ENCODE measurements around the gene SFXN2.
"Not testable (repeated sequence)": the region's sequence is repeated elsewhere in the genome, so short reads cannot be mapped to it uniquely, and the experiment has no call there.

SFXN2 gene

DNA sequence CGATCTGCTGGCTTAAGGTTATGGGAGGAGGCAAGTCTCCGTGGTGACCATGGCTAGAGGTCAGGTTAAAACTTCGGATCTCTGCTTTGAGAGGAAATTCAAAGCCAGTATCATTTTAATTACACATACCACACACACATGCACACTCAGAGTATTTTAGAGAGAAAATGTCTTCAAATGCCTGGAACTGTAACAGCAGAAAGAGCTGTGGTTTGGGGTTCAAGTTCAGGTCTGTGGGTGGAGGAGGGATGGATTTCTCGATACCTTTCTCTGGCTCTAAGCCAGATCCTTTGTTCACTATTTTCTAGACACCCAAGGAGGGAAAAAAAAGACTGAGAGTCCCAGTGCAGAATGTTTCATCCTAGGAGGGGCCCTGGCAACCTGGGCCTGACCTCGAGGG is 32.7 kb upstream of the SFXN2 start:
- DNase-seq = no peak

DNA sequence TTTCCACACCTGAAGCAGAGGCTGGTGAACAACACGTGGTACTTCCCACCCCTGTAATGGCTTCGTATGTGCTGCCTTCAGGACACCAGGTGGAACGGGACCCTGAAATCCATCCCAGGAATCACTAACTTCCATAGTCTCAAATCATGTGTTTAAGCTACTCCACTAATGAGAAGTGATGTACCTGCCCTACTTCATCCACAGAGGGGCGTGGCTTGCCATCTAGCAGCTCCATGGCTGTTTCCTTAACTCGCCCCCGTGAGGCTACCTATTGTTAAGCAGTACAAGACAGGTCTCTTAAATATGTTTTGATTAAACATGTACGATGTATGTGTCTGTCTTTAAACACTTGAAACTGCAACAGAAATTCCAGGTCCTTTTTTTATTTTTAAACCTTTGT is 32.0 kb upstream of the SFXN2 start:
- DNase-seq = no peak

GRCh38 chr10:102682981-102683380 is 31.5 kb upstream of the SFXN2 start:
- DNase-seq = no peak

- no peak for DNase-seq
Observed at GRCh38 chr10:102683736-102684135, 30.7 kb upstream of the SFXN2 start.

DNA sequence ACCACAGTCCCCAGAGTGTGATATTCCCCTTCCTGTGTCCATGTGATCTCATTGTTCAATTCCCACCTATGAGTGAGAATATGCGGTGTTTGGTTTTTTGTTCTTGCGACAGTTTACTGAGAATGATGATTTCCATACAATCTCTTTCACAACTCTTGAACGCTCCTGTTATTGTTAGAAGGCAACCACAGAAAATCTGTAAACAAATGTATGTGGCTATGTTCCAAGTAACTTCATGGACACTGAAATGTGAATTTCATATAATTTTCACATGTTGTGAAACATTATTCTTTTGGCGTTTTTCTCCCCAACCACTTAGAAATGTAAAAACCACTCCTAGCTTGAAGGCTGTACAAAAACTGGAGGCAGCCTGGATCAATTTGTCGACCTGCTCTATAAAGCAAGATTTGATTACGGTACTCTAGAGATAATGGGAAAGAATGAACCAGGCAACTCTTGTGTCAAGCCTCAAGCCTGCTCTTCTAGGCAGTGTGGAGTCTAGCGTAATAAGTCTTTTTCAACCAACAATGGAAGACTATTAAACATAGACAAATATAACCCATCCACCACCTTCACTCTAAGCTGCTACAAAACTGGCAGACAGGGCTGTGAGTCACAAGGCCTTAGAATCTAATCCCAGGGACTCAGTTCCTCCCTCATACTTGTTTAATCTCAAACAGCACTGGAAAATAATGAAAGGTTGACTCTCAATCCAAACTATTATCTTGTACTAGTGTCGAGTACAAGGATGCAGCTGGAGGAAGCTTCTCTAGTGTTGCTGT is 23.0 kb upstream of the SFXN2 start:
- no peak for DNase-seq

GRCh38 chr10:102695401-102695800 is 19.0 kb upstream of the SFXN2 start:
- DNase-seq = not testable (repeated sequence)

- no peak for DNase-seq
Observed at GRCh38 chr10:102696736-102697135, 17.7 kb upstream of the SFXN2 start.

DNA sequence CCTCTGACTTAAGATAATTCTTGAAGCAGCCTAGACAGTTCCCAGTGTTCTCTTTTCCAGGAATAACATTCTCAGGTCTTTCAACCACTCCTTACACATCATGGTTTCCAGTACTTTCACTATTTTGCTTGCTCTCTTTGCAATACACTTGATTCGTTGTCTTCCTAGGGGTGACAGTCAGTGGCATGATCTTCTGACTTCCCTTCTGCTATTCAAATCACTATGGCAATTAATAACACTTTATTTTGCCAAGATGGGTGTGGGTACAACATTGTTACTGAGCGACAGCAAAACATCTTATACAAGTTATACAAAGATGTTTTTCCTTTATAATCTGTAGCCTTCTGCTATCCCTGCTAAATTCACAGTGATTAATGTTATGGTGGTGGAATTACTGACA is 15.5 kb upstream of the SFXN2 start:
- no peak for DNase-seq

DNA sequence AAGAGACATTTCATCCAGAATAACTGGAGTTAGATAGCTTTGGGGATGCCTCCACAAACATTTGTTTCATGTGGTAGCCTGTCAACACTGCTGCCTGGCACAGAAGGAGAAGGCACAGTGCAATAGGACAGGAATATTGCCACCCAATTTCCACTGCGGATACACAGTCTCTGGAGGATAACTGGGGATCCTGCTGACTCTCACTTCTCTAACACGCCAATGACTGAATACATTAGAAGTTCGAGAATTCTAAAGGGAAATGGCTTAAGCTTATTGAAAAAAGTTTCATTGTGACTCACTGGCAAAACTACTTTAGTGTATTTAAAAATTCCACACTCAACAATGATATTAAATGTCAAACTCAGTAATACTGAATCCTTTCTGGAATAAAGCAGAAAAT is 13.2 kb upstream of the SFXN2 start:
- DNase-seq = no peak

GRCh38 chr10:102701796-102702195 is 12.6 kb upstream of the SFXN2 start:
- no peak for DNase-seq

- DNase-seq = no peak
Observed at GRCh38 chr10:102702742-102703141, 11.7 kb upstream of the SFXN2 start.

GRCh38 chr10:102704915-102705314 is 9.5 kb upstream of the SFXN2 start:
- DNase-seq = no peak

DNA sequence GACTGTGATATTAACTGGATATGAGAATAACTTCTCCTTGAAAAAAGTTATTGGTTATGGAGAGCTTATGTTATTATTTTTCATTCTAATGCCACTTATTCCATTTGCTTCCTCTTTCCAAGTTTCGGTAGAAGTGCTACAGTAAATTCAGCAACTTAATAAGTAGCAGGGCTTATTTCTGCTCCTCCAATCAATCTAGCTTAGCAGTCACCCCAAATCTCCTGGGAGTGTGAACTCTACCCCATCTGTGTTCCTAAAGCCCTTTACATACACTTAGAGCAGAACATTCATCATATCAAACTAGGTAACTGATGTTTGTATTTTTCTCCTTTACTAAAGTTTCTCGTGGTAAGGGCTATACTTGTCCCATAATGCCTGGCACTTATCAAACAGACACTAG is 8.9 kb upstream of the SFXN2 start:
- no peak for DNase-seq

- no peak for DNase-seq
Observed at GRCh38 chr10:102710609-102711008, 3.8 kb upstream of the SFXN2 start.

GRCh38 chr10:102712089-102712488 is 2.3 kb upstream of the SFXN2 start:
- DNase-seq = no peak

- DNase-seq = no peak
Observed at GRCh38 chr10:102712843-102713538, 1.4 kb upstream of the SFXN2 start.

DNA sequence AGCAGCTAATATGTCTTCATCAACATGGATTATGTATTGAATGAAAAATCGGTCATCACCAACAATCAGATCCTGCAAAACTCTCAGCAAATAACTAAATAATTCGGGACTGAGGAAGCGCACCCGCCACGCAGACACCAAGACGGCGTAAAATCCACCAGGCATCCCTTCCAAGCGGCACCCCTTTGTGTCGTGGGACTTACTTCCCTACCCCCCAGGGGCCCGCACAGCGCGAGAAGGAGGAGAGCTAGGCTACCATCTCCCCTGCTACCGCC is 960 bp upstream of the SFXN2 start:
- no peak for DNase-seq

DNA sequence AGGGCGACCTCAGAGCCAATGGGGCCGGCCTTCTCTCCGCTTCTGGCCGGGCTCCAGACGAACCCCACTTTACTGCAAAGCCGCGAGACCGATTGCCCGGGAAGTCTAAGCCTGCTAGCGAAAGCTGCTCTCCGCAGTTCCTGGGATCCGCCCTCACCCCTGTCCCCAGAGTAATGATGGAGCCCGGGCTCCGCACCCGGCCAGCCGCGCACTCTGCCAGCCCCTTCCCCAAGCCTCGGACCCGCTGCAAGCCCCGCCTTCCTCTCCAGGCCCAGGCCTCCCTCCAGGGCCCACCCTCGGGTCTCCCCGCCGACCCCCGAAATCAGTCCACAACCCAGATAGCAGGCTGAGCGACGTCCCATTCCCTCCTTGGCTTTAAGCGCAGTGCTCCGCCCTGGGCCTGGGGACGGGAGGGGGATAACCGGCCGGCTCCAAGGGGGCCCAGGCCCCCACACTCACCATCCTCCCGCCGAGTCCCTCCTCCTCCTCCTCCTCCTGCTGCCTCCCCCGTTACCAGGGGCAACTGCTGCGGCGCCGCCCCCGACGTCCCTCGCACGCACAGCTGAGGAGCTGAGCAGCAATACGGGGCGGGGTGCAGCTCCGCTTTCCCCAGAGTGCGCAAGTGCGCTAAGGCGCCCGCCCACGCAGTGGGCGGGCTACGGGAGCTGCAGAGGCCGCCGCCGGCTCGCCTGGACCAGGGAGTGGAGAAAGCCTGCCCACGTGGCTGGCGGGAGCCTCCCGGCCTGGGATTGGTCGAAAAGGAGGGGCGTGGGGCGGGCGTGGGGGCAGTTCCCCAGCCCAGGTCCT is 419 bp upstream of the SFXN2 start, which contains the start of gene ARL3:
Gene ARL3, minus strand, starts transcription at position 584 of the 807 bp plus-strand sequence. Its CDS starts 122 bp downstream, at position 462.
- peak; percentile 71 for DNase-seq

- no peak for DNase-seq
Observed at GRCh38 chr10:102715880-102716279, 1.4 kb downstream of the SFXN2 start.

DNA sequence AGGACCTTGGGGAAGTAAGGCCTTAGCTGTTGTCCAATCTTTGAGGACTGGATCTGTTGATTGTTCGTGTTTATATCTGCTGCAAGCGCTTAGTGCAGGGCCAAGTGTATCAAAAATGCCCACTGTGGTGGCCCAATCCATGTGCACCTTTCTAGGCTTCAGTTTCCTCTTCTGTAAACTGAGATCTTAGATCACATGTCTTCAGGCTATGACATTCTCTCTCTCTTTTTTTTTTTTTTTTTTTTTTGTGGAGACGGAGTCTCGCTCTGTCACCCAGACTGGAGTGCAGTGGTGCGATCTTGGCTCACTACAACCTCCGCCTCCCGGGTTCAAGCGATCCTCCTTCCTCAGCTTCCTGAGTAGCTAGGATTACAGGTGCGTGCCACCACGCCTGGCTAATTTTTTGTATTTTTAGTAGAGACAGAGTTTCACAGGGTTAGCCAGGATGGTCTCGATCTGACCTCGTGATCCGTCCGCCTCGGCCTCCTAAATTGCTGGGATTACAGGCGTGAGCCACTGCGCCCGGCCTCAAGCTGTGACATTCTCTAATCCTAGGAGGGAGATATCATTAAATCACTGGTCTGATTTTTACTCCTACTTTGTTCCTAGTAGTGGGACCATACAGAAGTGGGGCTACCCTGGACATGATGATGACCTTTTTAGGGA is 2.6 kb downstream of the SFXN2 start:
- not testable (repeated sequence) for DNase-seq

DNA sequence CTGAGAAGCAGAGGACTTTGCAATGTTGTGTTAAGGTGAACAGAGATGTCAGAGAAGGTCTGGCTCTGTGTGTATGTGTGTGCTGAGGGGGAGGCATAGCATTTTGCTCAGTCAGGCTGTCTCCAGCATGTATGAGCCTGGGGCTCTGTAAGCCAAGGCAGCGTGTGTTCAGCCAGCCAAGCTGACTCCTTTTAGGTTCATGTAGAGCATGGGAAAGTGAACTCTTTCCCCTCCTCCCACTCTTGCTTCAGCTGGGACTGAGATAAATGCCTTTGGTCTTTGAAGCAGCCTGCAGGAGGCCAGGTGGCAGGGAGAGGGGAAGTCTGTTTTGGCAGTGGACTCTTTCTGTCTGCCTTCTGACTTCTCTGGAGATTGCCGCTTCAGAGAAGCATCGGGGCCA is 3.8 kb downstream of the SFXN2 start:
- no peak for DNase-seq

DNA sequence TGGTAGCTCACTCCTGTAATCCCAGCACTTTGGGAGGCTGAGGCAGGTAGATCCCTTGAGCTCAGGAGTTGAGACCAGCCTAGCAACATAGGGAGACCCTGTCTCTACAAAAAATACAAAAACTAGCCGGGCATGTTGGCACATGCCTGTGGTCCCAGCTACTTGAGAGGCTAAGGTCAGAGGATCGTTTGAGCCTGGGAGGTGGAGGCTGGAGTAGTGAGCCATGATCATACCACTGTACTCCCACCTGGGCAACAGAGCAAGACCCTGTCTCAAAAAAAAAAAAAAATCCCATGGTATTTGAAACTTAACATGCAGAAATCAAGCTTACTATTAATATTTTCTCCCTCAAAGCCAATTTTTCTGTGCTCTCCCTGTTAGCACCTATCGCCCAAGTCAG is 5.9 kb downstream of the SFXN2 start:
- DNase-seq = no peak

GRCh38 chr10:102720775-102721301 is 6.4 kb downstream of the SFXN2 start:
- no peak for DNase-seq

Measured in DMS79 treated with DMSO at 0.1 percent for 48 hours (cell line).